Breast epithelium (tissue), 4 donors: Measurements from ENCODE around the gene RFX1. TPM values are rescaled to one million over a fixed set of nuclear protein-coding genes. Genes with fewer than 3 reads are reported as not detected.

Experiments
- DNase-seq, 2 donors: peaks; one replicate each; pipeline ENCODE4 v3.0.0-alpha.2; 2019; ENCODE audit warnings: low spot score in 2 of 2
- H3K27ac ChIP-seq, 2 donors: fragments of 200-600 bp; sonication (generic) in 1 of 2; one replicate each; pipeline ENCODE4 v1.5.1; 2016 to 2019; ENCODE audit warnings: mild to moderate bottlenecking in 1 of 2
- H3K27me3 ChIP-seq, 2 donors: fragments of 200-600 bp; sonication (generic) in 1 of 2; one replicate each; pipeline versions ENCODE4 v1.5.1 to v1.6.0; 2017 to 2019; ENCODE audit warnings: control low read depth in 1 of 2, mild to moderate bottlenecking in 1 of 2
- H3K36me3 ChIP-seq: fragments of 200-600 bp; one replicate; pipeline ENCODE4 v1.5.1; 2019
- H3K4me1 ChIP-seq, 2 donors: fragments of 200-600 bp; sonication (generic); one replicate each; pipeline ENCODE4 v1.5.1; 2016 to 2019; ENCODE audit warnings: control low read depth in 1 of 2
- H3K4me3 ChIP-seq, 3 donors: fragments of 200-600 bp; sonication (generic); 1 replicate in 2 of 3; 2 replicates in 1 of 3; pipeline ENCODE4 v1.5.1; 2016 to 2019; ENCODE audit warnings: mild to moderate bottlenecking in 3 of 3, moderate library complexity in 2 of 3
- H3K9me3 ChIP-seq, 2 donors: fragments of 200-600 bp; sonication (generic) in 1 of 2; one replicate each; pipeline ENCODE4 v1.5.1; 2016 to 2019; ENCODE audit warnings: control low read depth in 1 of 2
- CTCF ChIP-seq, 3 donors: fragments of 450-650 bp; IDR thresholded peaks; one replicate each; pipeline ENCODE4 v1.5.1; 2016 to 2017; ENCODE audit warnings: antibody characterized with exemption in 3 of 3, mild to moderate bottlenecking in 3 of 3, moderate library complexity in 3 of 3
- POLR2A ChIP-seq: fragments of 450-650 bp; IDR thresholded peaks from one replicate; pipeline ENCODE4 v1.6.1; 2016; ENCODE audit warnings: antibody characterized with exemption, mild to moderate bottlenecking, moderate library complexity
- POLR2AphosphoS5 ChIP-seq, 3 donors: sonication (generic); formaldehyde crosslinking; IDR thresholded peaks; one replicate each; pipeline ENCODE4 v1.6.1; 2017; ENCODE audit warnings: antibody characterized with exemption in 3 of 3
- intact Hi-C: fragments of 100-400 bp; cut with DNase I; formaldehyde crosslinking; loops from one replicate; pipeline ENCODE4 v1.15.1; 2023; ENCODE audit warnings: low total_unique reads
- total RNA-seq, 3 donors: library from RNA; depleted of rRNA; stranded (reverse); fragments of >200 nt; gene quantifications; one replicate each; pipeline ENCODE4 v1.1.0, GENCODE V29; 2016

RFX1 gene
- total RNA-seq, 3 donors from 2014 or later = 2.6 to 3.7 (median 3.6) TPM

GRCh38 chr19:13990085-13990484 is 16.0 kb downstream of the RFX1 start:
- intact Hi-C loops = no loop called here
- Histone ChIP-seq H3K4me3 (no peak overlapping the region), H3K36me3 (no peaks in the 10 kb centered on the region), H3K27ac (no peak overlapping the region), H3K4me1 (peaks cover 2 to 10% of the 10 kb centered on the region in 2 donors), H3K27me3 (no peaks in the 10 kb centered on the region), H3K9me3 (no peaks in the 10 kb centered on the region)
- no peak for DNase-seq
- TF ChIP-seq POLR2A = no peak
- no peak for TF ChIP-seq CTCF (IDR thresholded peaks at IDR 0.05)

GRCh38 chr19:13989487-13989886 is 16.6 kb downstream of the RFX1 start:
- Histone ChIP-seq H3K27ac (no peak overlapping the region), H3K4me3 (no peak overlapping the region), H3K4me1 (peaks cover 2 to 10% of the 10 kb centered on the region in 2 donors), H3K9me3 (no peaks in the 10 kb centered on the region), H3K27me3 (no peaks in the 10 kb centered on the region), H3K36me3 (no peaks in the 10 kb centered on the region)
- DNase-seq = no peak
- intact Hi-C loops = no loop called here
- no peak for TF ChIP-seq POLR2AphosphoS5 (IDR thresholded peaks at IDR 0.05)
- TF ChIP-seq POLR2A = no peak
- TF ChIP-seq CTCF (IDR thresholded peaks at IDR 0.05) = no peak

- no peaks in the 10 kb centered on the region for H3K27me3 ChIP-seq
- TF ChIP-seq POLR2A (no peak), POLR2AphosphoS5 (IDR thresholded peaks at IDR 0.05) (no peak), CTCF (IDR thresholded peaks at IDR 0.05) (no peak)
- H3K9me3 ChIP-seq = no peaks in the 10 kb centered on the region
- no peaks in the 10 kb centered on the region for H3K36me3 ChIP-seq
- peak overlapping the region; percentile 90 to 95 for H3K27ac ChIP-seq
- no peak for DNase-seq
- H3K4me3 ChIP-seq = peak overlapping the region in 2 of 3 donors; percentile 4 to 44
- peaks cover 2 to 10% of the 10 kb centered on the region in 2 donors for H3K4me1 ChIP-seq
- intact Hi-C loops = no loop called here
These were observed 18.8 kb downstream of the RFX1 start for GRCh38 chr19:13987101-13987890.

- H3K4me3 ChIP-seq = peak overlapping the region in 2 of 3 donors; percentile 4 to 44
- TF ChIP-seq POLR2A = no peak
- no peak for TF ChIP-seq CTCF (IDR thresholded peaks at IDR 0.05)
- TF ChIP-seq POLR2AphosphoS5 (IDR thresholded peaks at IDR 0.05) = no peak
- peaks cover 2 to 10% of the 10 kb centered on the region in 2 donors for H3K4me1 ChIP-seq
- DNase-seq = peak in 1 of 2 donors; percentile 68
- no peaks in the 10 kb centered on the region for H3K36me3 ChIP-seq
- no peaks in the 10 kb centered on the region for H3K27me3 ChIP-seq
- intact Hi-C loops = no loop called here
- H3K9me3 ChIP-seq = no peaks in the 10 kb centered on the region
- H3K27ac ChIP-seq = peak overlapping the region; percentile 90 to 95
These were observed 19.7 kb downstream of the RFX1 start for GRCh38 chr19:13986348-13986904.

GRCh38 chr19:13985771-13986347 is 20.3 kb downstream of the RFX1 start:
- DNase-seq = no peak
- intact Hi-C loops = no loop called here
- peak overlapping the region; percentile 90 to 95 for H3K27ac ChIP-seq
- peaks cover 2 to 10% of the 10 kb centered on the region in 2 donors for H3K4me1 ChIP-seq
- no peaks in the 10 kb centered on the region for H3K36me3 ChIP-seq
- no peaks in the 10 kb centered on the region for H3K27me3 ChIP-seq
- peak overlapping the region in 1 of 3 donors; percentile 44 for H3K4me3 ChIP-seq
- TF ChIP-seq CTCF (IDR thresholded peaks at IDR 0.05) (no peak), POLR2A (no peak), POLR2AphosphoS5 (IDR thresholded peaks at IDR 0.05) (no peak)
- no peaks in the 10 kb centered on the region for H3K9me3 ChIP-seq
